CD8-positive, alpha-beta memory T cell (primary cell): Measurements from ENCODE around the gene RTN4IP1. TPM values are rescaled to one million over a fixed set of nuclear protein-coding genes. Genes with fewer than 3 reads are reported as not detected.

Source experiments
- CTCF ChIA-PET: fragments of 350-600 bp; sonication (Branson Sonifier 250); formaldehyde crosslinking; loops from one replicate; lab custom pipeline; 2021; ENCODE audit warnings: antibody characterized with exemption; lab: Charles Lee
- POLR2A ChIA-PET: fragments of 350-600 bp; sonication (Branson Sonifier 250); formaldehyde crosslinking; loops from one replicate; lab custom pipeline; 2021; ENCODE audit warnings: antibody characterized with exemption; lab: Charles Lee
- DNase-seq, 5 donors: peaks; one replicate each; pipeline versions ENCODE4 v3.0.0 to v3.0.0-alpha.2; 2020 to 2022; ENCODE audit warnings: mixed read lengths in 1 of 5
- H3K27ac ChIP-seq: one replicate; pipeline ENCODE4 v1.7.0; 2013; ENCODE audit warnings: low read depth, mild to moderate bottlenecking, low read length, moderate library complexity
- H3K27me3 ChIP-seq: 2 replicates; pipeline ENCODE4 v1.7.0; 2013; ENCODE audit warnings: low read length, mild to moderate bottlenecking; ENCODE audit not compliant: insufficient read depth, poor library complexity, severe bottlenecking
- H3K36me3 ChIP-seq: 2 replicates; pipeline ENCODE4 v1.7.0; 2013; ENCODE audit warnings: mild to moderate bottlenecking, low read length, moderate library complexity; ENCODE audit not compliant: insufficient read depth
- H3K4me1 ChIP-seq: 2 replicates; pipeline ENCODE4 v1.7.0; 2013; ENCODE audit warnings: mild to moderate bottlenecking, low read length, moderate library complexity; ENCODE audit not compliant: insufficient read depth
- H3K4me3 ChIP-seq: 2 replicates; pipeline ENCODE4 v1.7.0; 2013; ENCODE audit warnings: mild to moderate bottlenecking, low read length
- H3K9me3 ChIP-seq: 2 replicates; pipeline ENCODE4 v1.7.0; 2013; ENCODE audit warnings: mild to moderate bottlenecking, low read length
- H3K27ac Mint-ChIP-seq, 8 donors: one replicate each; pipeline ENCODE4 v1.8.0; 2020 to 2021; ENCODE audit warnings: mixed read lengths in 8 of 8, mild to moderate bottlenecking in 6 of 8, inconsistent platforms in 3 of 8, moderate library complexity in 3 of 8
- H3K27me3 Mint-ChIP-seq, 2 donors: one replicate each; pipeline ENCODE4 v1.8.0; 2020 to 2021; ENCODE audit warnings: mixed read lengths in 2 of 2, mild to moderate bottlenecking in 1 of 2, moderate library complexity in 1 of 2
- H3K36me3 Mint-ChIP-seq, 3 donors: one replicate each; pipeline ENCODE4 v1.8.0; 2020 to 2021; ENCODE audit warnings: mixed read lengths in 3 of 3, inconsistent platforms in 1 of 3, mild to moderate bottlenecking in 1 of 3
- H3K4me1 Mint-ChIP-seq, 3 donors: one replicate each; pipeline ENCODE4 v1.8.0; 2020 to 2021; ENCODE audit warnings: mixed read lengths in 3 of 3, inconsistent platforms in 1 of 3, mild to moderate bottlenecking in 1 of 3
- H3K4me3 Mint-ChIP-seq, 7 donors: one replicate each; pipeline ENCODE4 v1.8.0; 2020 to 2021; ENCODE audit warnings: mixed read lengths in 7 of 7, mild to moderate bottlenecking in 6 of 7, moderate library complexity in 4 of 7, inconsistent platforms in 2 of 7
- H3K9me3 Mint-ChIP-seq, 5 donors: one replicate each; pipeline ENCODE4 v1.8.0; 2020 to 2022; ENCODE audit warnings: mixed read lengths in 5 of 5, mild to moderate bottlenecking in 3 of 5, moderate library complexity in 2 of 5, inconsistent platforms in 1 of 5
- polyA plus RNA-seq: library from polyadenylated mRNA; unstranded; fragments of 300-500 nt; fragmentation: Illumina TruSeq; gene quantifications from one replicate; pipeline ENCODE4 v1.2.3, GENCODE V29; 2021
- total RNA-seq, 2 experiments: library from RNA; stranded (reverse); gene quantifications; one replicate each; pipeline ENCODE4 v1.2.3, GENCODE V29; 2021

Gene RTN4IP1
- total and polyA plus RNA-seq, 3 experiments from 2014 or later = 7.2 to 10.3 (median 9.5) TPM

GRCh38 chr6:106527979-106528378 lies 101.3 kb downstream of the RTN4IP1 start:
- CTCF ChIA-PET = interaction anchor here (1.0 to 9.1 kb wide), 3 partner anchors 11 to 18 kb away, joined by 4 to 147 read pairs (median 5); no protein-coding TSS in a partner anchor
- peaks cover 15% of the 10 kb centered on the region for H3K4me1 ChIP-seq
- peaks cover 27% of the 10 kb centered on the region for H3K36me3 ChIP-seq
- H3K4me3 Mint-ChIP-seq = peak overlapping the region in 2 of 7 donors; percentile 48 to 49
- POLR2A ChIA-PET = interaction anchor here (0.5 to 4.3 kb wide), 2 partner anchors 16 to 47 kb away, joined by 3 to 36 read pairs; no protein-coding TSS in a partner anchor
- no peaks in the 10 kb centered on the region for H3K9me3 Mint-ChIP-seq
- DNase-seq = no peak
- H3K27ac Mint-ChIP-seq = peak overlapping the region in 4 of 8 donors; percentile 47 to 70 (median 59)
- peaks cover 0 to 69% (median 27%) of the 10 kb centered on the region in 3 donors for H3K36me3 Mint-ChIP-seq
- H3K27ac ChIP-seq = no peak overlapping the region
- H3K27me3 ChIP-seq = no peaks in the 10 kb centered on the region
- no peaks in the 10 kb centered on the region for H3K9me3 ChIP-seq
- peaks cover 0 to under 1% of the 10 kb centered on the region in 2 donors for H3K27me3 Mint-ChIP-seq
- peaks cover 56 to 88% (median 88%) of the 10 kb centered on the region in 3 donors for H3K4me1 Mint-ChIP-seq
- no peak overlapping the region for H3K4me3 ChIP-seq

- H3K4me3 ChIP-seq = no peak overlapping the region
- no peak overlapping the region for H3K27ac ChIP-seq
- CTCF ChIA-PET = interaction anchor here (1.0 to 9.1 kb wide), 3 partner anchors 12 to 18 kb away, joined by 4 to 147 read pairs (median 5); no protein-coding TSS in a partner anchor
- Mint-ChIP-seq H3K27ac (peak overlapping the region in 3 of 8 donors; percentile 47 to 70 (median 48)), H3K36me3 (peaks cover 0 to 64% (median 23%) of the 10 kb centered on the region in 3 donors), H3K4me1 (peaks cover 56 to 89% (median 87%) of the 10 kb centered on the region in 3 donors), H3K9me3 (no peaks in the 10 kb centered on the region), H3K4me3 (no peak overlapping the region), H3K27me3 (no peaks in the 10 kb centered on the region)
- POLR2A ChIA-PET = interaction anchor here (1.2 to 4.3 kb wide), 2 partner anchors 15 to 25 kb away, joined by 3 to 36 read pairs; no protein-coding TSS in a partner anchor
- H3K27me3 ChIP-seq = no peaks in the 10 kb centered on the region
- peaks cover 14% of the 10 kb centered on the region for H3K4me1 ChIP-seq
- peaks cover 27% of the 10 kb centered on the region for H3K36me3 ChIP-seq
- H3K9me3 ChIP-seq = no peaks in the 10 kb centered on the region
- no peak for DNase-seq
These were observed 102.2 kb downstream of the RTN4IP1 start for GRCh38 chr6:106527117-106527516.

DNA sequence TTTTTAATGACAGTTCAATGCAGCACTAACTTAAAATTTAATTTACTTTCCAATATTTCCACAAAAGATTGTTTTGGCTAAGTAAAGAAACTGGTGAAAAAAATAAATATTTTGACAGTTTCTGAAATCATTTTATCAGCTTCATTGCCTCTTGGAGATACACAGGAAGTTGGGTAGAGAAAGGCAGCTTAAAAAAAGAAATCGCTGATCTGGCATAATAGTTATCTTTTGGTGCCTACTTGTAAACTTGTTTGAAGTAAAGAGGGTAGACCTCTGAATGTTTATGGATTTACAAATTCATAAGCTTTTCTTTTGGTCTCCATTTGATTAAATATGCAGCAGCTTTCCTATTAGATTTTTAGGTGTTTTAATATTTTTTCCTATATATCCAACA lies 103.4 kb downstream of the RTN4IP1 start:
- Mint-ChIP-seq H3K27ac (peak overlapping the region; percentile 34 to 98 (median 93)), H3K36me3 (peaks cover 0 to 64% (median 20%) of the 10 kb centered on the region in 3 donors), H3K9me3 (no peaks in the 10 kb centered on the region), H3K4me3 (peak overlapping the region; percentile 90 to 95 (median 93)), H3K4me1 (peaks cover 52 to 87% (median 82%) of the 10 kb centered on the region in 3 donors), H3K27me3 (no peaks in the 10 kb centered on the region)
- H3K27me3 ChIP-seq = no peaks in the 10 kb centered on the region
- no peak overlapping the region for H3K27ac ChIP-seq
- H3K4me3 ChIP-seq = no peak overlapping the region
- no peaks in the 10 kb centered on the region for H3K9me3 ChIP-seq
- DNase-seq = peak in 1 of 5 donors; percentile 32
- ChIA-PET POLR2A (interaction anchor here (1.2 to 4.3 kb wide), 4 partner anchors 8 to 26 kb away, joined by 3 to 36 read pairs (median 4); no protein-coding TSS in a partner anchor), CTCF (interaction anchor here (0.8 to 9.1 kb wide), 3 partner anchors 15 to 40 kb away, joined by 3 to 147 read pairs (median 7); no protein-coding TSS in a partner anchor)
- peaks cover 14% of the 10 kb centered on the region for H3K4me1 ChIP-seq
- H3K36me3 ChIP-seq = peaks cover 23% of the 10 kb centered on the region

DNA sequence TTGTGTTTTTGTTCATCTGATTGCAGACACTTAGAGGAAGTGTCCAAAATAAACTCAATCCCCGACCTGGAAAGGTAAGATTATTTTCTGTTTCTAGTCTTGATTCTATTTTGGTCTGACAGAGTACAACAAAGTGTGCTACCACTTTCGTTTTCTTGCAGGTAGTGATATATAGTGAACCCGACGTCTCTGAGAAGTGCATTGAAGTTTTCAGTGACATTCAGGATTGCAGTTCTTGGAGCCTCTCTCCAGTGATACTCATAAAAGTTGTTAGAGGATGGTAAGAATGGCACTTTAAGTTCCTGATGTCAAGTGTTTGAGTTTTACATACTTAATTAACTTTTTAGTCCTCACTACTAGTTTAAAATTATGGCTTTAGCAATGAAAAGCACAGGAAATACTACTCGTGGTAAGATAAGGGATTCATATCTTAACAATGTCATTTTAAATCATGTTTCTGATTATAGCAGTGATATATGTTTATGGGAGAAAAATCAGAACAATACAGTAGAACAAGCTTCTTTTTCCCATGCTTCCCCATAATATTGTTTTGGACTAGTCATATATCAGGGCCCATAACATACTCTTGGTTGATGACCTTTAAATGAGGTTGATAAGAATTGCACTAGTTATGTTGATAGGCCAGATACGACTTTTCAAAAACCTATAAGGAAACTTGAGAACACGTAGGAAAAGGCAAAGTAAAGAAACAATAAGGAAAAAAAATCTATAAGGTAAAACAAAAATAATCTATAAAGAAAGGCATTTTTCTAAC lies 104.0 kb downstream of the RTN4IP1 start:
- H3K4me1 ChIP-seq = peaks cover 17% of the 10 kb centered on the region
- H3K27me3 ChIP-seq = no peaks in the 10 kb centered on the region
- peaks cover 0 to 61% (median 16%) of the 10 kb centered on the region in 3 donors for H3K36me3 Mint-ChIP-seq
- H3K9me3 Mint-ChIP-seq = no peaks in the 10 kb centered on the region
- no peaks in the 10 kb centered on the region for H3K27me3 Mint-ChIP-seq
- no peak overlapping the region for H3K27ac ChIP-seq
- peak overlapping the region; percentile 90 to 95 (median 93) for H3K4me3 Mint-ChIP-seq
- DNase-seq = peak in 2 of 5 donors; percentile 47 to 53
- peak overlapping the region; percentile 82 to 99 (median 96) for H3K27ac Mint-ChIP-seq
- POLR2A ChIA-PET = interaction anchor here (1.2 to 4.3 kb wide), 3 partner anchors 9 to 14 kb away, joined by 3 to 36 read pairs (median 6); no protein-coding TSS in a partner anchor
- H3K36me3 ChIP-seq = peaks cover 23% of the 10 kb centered on the region
- H3K9me3 ChIP-seq = no peaks in the 10 kb centered on the region
- CTCF ChIA-PET = interaction anchor here (0.8 to 9.1 kb wide), 4 partner anchors 14 to 41 kb away, joined by 3 to 147 read pairs (median 5); no protein-coding TSS in a partner anchor
- peak overlapping the region; percentile 51 for H3K4me3 ChIP-seq
- peaks cover 52 to 88% (median 82%) of the 10 kb centered on the region in 3 donors for H3K4me1 Mint-ChIP-seq

GRCh38 chr6:106522562-106523250 lies 106.6 kb downstream of the RTN4IP1 start:
- Mint-ChIP-seq H3K4me1 (peaks cover 63 to 91% (median 85%) of the 10 kb centered on the region in 3 donors), H3K9me3 (no peaks in the 10 kb centered on the region), H3K4me3 (peak overlapping the region; percentile 90 to 95 (median 93)), H3K27ac (peak overlapping the region; percentile 74 to 99 (median 98)), H3K27me3 (no peaks in the 10 kb centered on the region), H3K36me3 (peaks cover 0 to 37% (median 2%) of the 10 kb centered on the region in 3 donors)
- Histone ChIP-seq H3K4me3 (peak overlapping the region; percentile 73), H3K9me3 (no peaks in the 10 kb centered on the region), H3K4me1 (peaks cover 40% of the 10 kb centered on the region), H3K27ac (peak overlapping the region; percentile 83), H3K27me3 (no peaks in the 10 kb centered on the region), H3K36me3 (peaks cover 6% of the 10 kb centered on the region)
- peak in 1 of 5 donors; percentile 30 for DNase-seq
- ChIA-PET POLR2A (interaction anchor here (0.6 to 3.8 kb wide), 5 partner anchors 10 to 43 kb away, joined by 3 to 60 read pairs (median 3); no protein-coding TSS in a partner anchor), CTCF (interaction anchor here (1.0 to 9.1 kb wide), 3 partner anchors 11 to 505 kb away, joined by 3 to 147 read pairs (median 21); partner anchors contain the start of gene MTRES1)

Other genes starting within 250 kb of the RTN4IP1 start
- 10 to 100 TPM; 23.0 to 27.2 TPM for gene QRSL1, start 80 bp upstream of the RTN4IP1 start, total RNA-seq
- 9.7 TPM for gene QRSL1, start 80 bp upstream of the RTN4IP1 start, polyA plus RNA-seq